H1 (cell line): Measurements from ENCODE around the gene EEPD1. TPM values are rescaled to one million over a fixed set of nuclear protein-coding genes. Genes with fewer than 3 reads are reported as not detected.

Experiments used
- BACH1 ChIP-seq: IDR thresholded peaks from 2 replicates; pipeline ENCODE4 v1.6.1; 2012; ENCODE audit warnings: low read length, improper control_type of control experiment
- CHD2 ChIP-seq: IDR thresholded peaks from 2 replicates; pipeline ENCODE4 v1.6.1; 2012; ENCODE audit warnings: low read length, improper control_type of control experiment
- CTBP2 ChIP-seq: IDR thresholded peaks from 2 replicates; pipeline ENCODE4 v1.7.0; 2011; ENCODE audit warnings: borderline replicate concordance, mild to moderate bottlenecking, moderate library complexity, mixed read lengths, low read length; ENCODE audit not compliant: insufficient read depth, insufficient read length
- GABPA ChIP-seq: IDR thresholded peaks from 2 replicates; pipeline ENCODE4 v1.6.1; 2011; ENCODE audit warnings: mild to moderate bottlenecking, low read length, moderate library complexity, borderline replicate concordance; ENCODE audit not compliant: insufficient read depth
- KDM1A ChIP-seq: fragments of 200-600, 300-600 bp; sonication (generic); IDR thresholded peaks from 2 replicates; pipeline ENCODE4 v1.7.1; 2016; ENCODE audit warnings: mild to moderate bottlenecking, low read length, borderline replicate concordance
- NRF1 ChIP-seq: IDR thresholded peaks from 2 replicates; pipeline ENCODE4 v1.6.1; 2011; ENCODE audit warnings: mild to moderate bottlenecking, low read depth, low read length, improper control_type of control experiment
- TBP ChIP-seq: IDR thresholded peaks from 2 replicates; pipeline ENCODE4 v1.6.1; 2011; ENCODE audit warnings: low read depth, low read length, improper control_type of control experiment
- USF2 ChIP-seq: IDR thresholded peaks from 2 replicates; pipeline ENCODE4 v1.6.1; 2011; ENCODE audit warnings: low read length, improper control_type of control experiment
- polyA plus RNA-seq, 7 experiments: library from polyadenylated mRNA; depleted of rRNA in 3 of 7; stranded (reverse) in 5 of 7; unstranded in 2 of 7; fragments of >200 nt in 5 of 7; fragments of 200-250 nt in 2 of 7; gene quantifications; 1 replicate in 5 of 7; 2 replicates in 1 of 7; 4 replicates in 1 of 7; pipeline versions ENCODE4 v1.2.1 to v1.2.3, GENCODE V29; 2011 to 2013; ENCODE audit warnings: missing spikeins in 2 of 7, mixed read lengths in 2 of 7
- total RNA-seq: library from RNA; stranded (reverse); fragmentation: NEBNext Ultra II Directional; extraction: Animal tissue kit (Norgen Biotek cat#: 25700); gene quantifications from 2 replicates; pipeline ENCODE4 v1.2.1, GENCODE V29; 2021

EEPD1 gene
- total and polyA plus RNA-seq, 2 of the 8 experiments (the other 6 are each of a cell fraction or from before 2014, with no cell fraction given), result 3.1 to 7.8 TPM

DNA sequence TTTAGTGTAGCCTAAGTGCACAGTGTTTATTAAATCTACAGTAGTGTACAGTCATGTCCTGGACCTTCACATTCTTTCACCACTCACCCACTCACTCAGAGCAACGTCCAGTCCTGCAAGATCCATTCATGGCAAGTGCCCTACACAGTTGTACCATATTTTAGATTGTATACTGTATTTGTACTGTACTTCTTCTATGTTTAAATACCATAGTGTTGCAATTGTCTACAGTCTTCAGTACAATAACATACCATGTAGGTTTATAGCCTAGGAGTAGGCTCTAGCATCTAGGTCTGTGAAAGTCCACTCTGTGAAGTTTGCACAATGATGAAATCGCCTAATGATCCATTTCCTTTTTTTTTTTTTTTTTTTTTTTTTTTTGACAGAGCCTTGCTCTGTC is 12.0 kb downstream of the EEPD1 start (continued):
- TF ChIP-seq GABPA, result no peak
- TF ChIP-seq CTBP2, result no peak
- TF ChIP-seq BACH1, result no peak
- no peak for TF ChIP-seq USF2
- no peak for TF ChIP-seq NRF1
- no peak for TF ChIP-seq KDM1A
- no peak for TF ChIP-seq CHD2
- no peak for TF ChIP-seq TBP
